OCI-M2 (cell line): ENCODE data around the gene JAM3.
"Not testable (repeated sequence)": the region's sequence is repeated elsewhere in the genome, so short reads cannot be mapped to it uniquely, and the experiment has no call there.

Experiments used
- DNase-seq: peaks from one replicate; lab custom pipeline; 2025; ENCODE audit not compliant: unreplicated experiment; lab: John Stamatoyannopoulos, UW

The JAM3 gene

DNA sequence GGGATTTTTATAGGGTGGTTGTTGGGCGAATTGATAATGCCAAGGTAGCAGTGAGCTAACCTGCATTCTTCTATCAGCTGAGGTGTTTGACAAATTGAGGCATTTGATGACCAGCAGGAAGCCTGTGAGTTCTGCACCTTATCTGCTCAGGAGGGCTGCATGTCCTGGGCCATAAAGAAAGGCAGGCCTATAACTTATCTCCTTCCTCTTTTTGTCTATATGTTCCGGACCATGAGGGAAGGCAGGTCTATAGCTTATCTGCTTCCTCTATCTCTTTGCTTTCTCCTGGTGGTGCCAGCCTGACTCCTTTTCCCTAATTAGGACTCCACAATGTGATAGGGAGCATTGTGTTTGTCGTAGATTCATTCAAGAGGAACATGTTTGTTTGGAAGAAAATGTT lies 8.6 kb upstream of the JAM3 start:
- no peak for DNase-seq

DNA sequence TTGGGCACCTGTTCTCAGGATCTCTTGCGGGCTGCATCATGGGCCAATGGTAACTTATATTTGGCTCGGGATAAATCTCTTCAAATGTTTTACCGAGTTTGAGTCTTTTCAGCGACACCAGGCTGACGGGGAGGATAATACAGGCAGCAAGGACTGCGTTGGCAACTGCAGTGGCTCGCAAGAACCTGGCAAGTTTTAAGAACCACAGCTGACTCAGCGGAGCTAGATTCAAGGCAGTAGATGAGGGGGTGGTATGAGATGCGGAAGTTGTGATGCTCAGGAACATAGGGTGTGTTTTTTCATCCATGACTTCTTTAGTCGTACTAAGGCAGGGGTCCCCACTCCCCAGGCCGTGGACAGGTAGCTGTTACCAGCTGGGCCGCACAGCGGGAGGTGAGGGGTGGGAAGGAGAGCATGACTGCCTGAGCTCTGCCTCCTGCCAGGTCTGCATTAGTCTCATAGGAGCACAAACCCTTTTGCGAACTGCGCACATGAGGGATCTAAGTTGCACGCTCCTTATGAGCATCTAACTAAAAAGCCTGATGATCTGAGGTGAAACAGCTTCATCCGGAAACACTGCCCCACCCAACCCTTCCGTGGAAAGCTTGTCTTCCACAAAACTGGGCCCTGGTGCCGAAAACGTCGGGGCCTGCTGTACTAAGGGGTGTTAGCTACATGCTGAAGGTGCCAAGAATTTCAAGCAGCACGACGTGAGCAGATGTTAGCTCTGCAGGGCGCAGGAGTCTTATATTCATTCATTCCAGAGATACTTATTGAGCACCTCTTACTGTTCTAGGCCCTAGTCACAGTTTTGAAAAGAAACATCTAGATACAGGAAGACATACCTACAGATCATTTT lies 6.4 kb upstream of the JAM3 start:
- no peak for DNase-seq

DNA sequence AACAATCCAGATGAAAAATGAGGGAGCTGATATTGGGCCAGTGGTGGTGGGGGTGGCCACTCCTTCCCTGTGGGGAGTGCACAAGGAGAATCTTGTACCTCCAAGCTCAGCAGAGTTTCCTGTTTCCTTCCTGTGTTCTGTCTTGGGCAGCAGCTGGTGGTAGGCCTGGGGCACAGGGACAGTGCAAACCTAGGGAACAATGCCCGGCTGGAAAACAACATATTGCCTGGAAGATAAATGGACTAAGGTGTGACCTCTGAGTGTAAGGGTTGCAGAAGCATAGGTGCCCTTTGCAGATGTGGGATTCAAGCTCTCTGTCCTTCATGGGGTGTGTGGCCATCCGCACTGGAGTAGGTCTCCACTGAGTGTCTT lies 5.8 kb upstream of the JAM3 start:
- no peak for DNase-seq

- DNase-seq = no peak
Observed at GRCh38 chr11:134063991-134064747, 4.7 kb upstream of the JAM3 start.

DNA sequence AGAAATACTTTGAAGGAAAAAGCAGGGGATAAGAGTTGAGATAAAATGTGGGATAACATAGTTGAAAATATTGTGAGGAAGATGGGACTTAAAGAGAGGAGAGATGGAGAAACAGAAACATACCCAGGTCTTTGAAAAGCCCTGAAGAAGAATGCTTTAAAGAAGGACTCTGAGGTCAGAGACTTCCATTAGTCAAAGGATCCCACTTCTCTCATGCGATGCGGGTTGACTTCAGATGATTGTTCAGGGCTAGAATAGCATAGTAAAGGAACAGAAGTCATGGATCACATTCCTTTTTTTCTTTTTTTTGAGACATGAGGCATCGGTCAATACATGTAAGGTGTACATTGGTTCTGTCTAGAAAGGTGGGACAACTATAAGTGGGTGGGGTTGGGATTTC lies 3.5 kb upstream of the JAM3 start:
- DNase-seq = no peak

- DNase-seq = no peak
Observed at GRCh38 chr11:134066943-134067885, 1.7 kb upstream of the JAM3 start.

- no peak for DNase-seq
Observed at GRCh38 chr11:134069426-134070341, 812 bp downstream of the JAM3 start.

- no peak for DNase-seq
Observed at GRCh38 chr11:134070342-134070845, 1.5 kb downstream of the JAM3 start.

- DNase-seq = no peak
Observed at GRCh38 chr11:134071306-134071705, 2.4 kb downstream of the JAM3 start.

- no peak for DNase-seq
Observed at GRCh38 chr11:134071766-134072402, 3.0 kb downstream of the JAM3 start.

- no peak for DNase-seq
Observed at GRCh38 chr11:134072844-134073243, 4.0 kb downstream of the JAM3 start.

- no peak for DNase-seq
Observed at GRCh38 chr11:134074346-134074745, 5.5 kb downstream of the JAM3 start.

DNA sequence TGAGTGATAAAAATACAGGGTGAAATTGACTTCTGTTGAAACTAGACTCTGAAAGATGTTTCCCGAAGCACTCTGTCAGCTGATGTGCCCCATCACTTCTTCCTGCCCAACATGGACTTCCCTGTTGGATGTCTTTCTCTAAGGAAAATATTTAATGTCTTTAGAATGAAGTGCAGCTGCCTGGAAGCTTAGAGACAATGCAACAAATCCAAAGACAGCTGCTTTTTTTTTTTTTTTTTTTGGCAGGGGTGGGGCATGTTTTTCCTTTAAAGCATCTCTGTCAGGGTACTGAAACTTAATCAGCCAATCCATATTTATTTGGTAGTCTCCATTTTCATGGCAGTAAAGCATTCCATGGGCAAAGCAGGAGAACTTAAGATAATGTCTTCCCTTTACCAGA lies 5.9 kb downstream of the JAM3 start:
- no peak for DNase-seq

DNA sequence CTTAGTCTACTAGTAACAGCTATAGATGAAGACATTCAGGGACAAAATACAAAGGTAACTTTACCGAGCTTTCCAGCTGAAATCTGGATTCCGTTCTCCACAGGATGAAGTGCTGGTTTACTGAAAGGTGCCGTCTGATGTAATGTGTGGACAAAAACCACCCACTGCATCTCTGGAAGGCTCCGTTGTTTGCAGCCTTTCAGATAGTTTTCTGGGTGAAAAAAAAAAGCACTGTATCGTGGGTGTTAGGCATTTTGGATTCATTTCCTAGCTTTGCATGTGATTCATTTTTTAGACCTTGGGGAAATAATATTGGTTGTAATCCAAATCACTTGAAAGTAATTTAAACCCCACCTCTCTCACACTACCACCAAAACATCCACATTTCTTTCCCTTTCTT lies 10.4 kb downstream of the JAM3 start:
- no peak for DNase-seq

DNA sequence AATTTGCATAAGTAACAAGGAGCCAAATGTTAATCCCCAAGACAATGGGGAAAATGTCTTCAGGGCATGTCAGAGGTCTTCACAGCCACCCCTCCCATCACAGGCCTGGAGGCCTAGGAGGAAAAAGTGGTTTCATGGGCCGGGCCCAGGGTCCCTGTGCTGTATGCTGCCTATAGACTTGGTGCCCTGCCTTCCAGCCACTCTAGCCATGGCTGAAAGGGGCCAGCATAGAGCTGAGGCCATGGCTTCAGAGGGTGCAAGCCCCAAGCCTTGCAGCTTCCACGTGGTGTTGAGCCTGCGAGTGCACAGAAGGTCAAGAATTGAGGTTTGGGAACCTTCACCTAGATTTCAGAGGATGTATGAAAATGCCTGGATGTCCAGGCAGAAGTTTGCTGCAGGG lies 12.4 kb downstream of the JAM3 start:
- not testable (repeated sequence) for DNase-seq

DNA sequence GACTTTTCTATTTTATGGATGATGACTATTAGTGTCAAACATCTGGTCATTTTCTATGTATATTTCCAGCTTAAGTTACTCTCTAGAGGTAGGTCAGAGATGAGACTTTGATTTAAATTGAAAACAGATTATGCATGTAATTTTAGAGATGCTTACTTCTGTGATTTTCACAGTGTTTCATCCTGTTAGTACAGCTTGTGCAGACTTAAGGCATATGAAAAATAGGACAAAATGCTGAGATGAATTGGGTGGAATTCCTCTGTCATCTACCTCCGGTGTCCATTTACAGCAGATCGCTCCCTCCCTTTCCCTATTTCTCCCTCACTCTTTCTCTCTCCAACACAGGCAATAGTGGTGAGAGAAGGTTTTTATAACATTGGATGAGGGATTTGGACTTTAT lies 14.1 kb downstream of the JAM3 start:
- DNase-seq = no peak

GRCh38 chr11:134086376-134086775 lies 17.5 kb downstream of the JAM3 start:
- no peak for DNase-seq

- not testable (repeated sequence) for DNase-seq
Observed at GRCh38 chr11:134092006-134092405, 23.1 kb downstream of the JAM3 start.

DNA sequence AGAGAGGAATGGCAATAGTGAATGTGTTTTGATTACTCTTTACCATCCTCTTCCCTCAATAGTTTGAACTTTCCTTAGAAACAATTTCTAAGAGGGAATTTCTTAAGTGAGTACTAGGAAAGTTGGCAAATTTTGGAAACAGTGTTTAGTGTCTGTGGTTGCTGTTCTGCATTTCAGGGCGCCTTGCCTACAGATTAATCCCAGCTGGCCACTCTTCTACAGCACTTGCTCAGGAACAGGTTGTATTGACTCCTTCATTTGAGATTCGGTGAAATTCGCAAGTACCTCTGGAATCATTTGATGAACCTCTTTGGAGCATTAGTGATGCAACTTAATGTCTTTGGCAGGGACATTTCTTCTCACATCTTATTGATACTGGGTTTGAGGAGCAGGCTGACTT lies 28.3 kb downstream of the JAM3 start:
- DNase-seq = no peak
